IPS-15b (cell line): ENCODE data around the gene LRIG2.
"Not testable (repeated sequence)": the region's sequence is repeated elsewhere in the genome, so short reads cannot be mapped to it uniquely, and the experiment has no call there.

Experiments used
- H3K27me3 ChIP-seq: one replicate; pipeline ENCODE4 v1.6.1; 2013; ENCODE audit warnings: low read length; ENCODE audit not compliant: control insufficient read depth, insufficient read depth
- H3K36me3 ChIP-seq: one replicate; pipeline ENCODE4 v1.6.1; 2013; ENCODE audit warnings: low read length; ENCODE audit not compliant: control insufficient read depth, insufficient read depth
- H3K4me1 ChIP-seq: one replicate; pipeline ENCODE4 v1.6.1; 2013; ENCODE audit warnings: mild to moderate bottlenecking, low read length; ENCODE audit not compliant: control insufficient read depth, insufficient read depth
- H3K4me3 ChIP-seq: one replicate; pipeline ENCODE4 v1.5.1; 2013; ENCODE audit warnings: low read depth, low read length
- H3K9ac ChIP-seq: one replicate; pipeline ENCODE4 v1.6.1; 2013; ENCODE audit warnings: low read depth, mild to moderate bottlenecking, low read length
- H3K9me3 ChIP-seq: one replicate; pipeline ENCODE4 v1.6.1; 2013; ENCODE audit warnings: mild to moderate bottlenecking, low read length; ENCODE audit not compliant: control insufficient read depth, insufficient read depth

LRIG2 gene

GRCh38 chr1:113042285-113043143 lies 30.5 kb upstream of the LRIG2 start:
- H3K4me3 ChIP-seq: peak overlapping the region; percentile 14
- no peaks in the 10 kb centered on the region for H3K9me3 ChIP-seq
- peaks cover 29% of the 10 kb centered on the region for H3K4me1 ChIP-seq
- H3K9ac ChIP-seq: peak overlapping the region; percentile 18
- no peaks in the 10 kb centered on the region for H3K27me3 ChIP-seq
- H3K36me3 ChIP-seq: no peaks in the 10 kb centered on the region

DNA sequence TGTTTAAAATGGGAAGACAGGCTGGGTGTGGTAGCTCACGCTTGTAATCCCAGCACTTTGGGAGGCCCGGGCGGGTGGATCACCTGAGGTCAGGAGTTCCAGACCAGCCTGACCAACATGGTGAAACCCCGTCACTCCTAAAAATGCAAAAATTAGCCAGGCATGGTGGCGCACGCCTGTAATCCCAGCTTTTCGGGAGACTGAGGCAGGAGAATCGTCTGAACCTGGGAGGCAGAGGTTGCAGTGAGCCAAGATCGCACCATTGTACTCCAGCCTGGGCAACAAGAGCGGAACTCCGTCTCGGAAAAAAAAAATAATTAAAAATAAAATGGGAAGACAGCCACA lies 29.9 kb upstream of the LRIG2 start:
- H3K36me3 ChIP-seq, H3K27me3 ChIP-seq, H3K9me3 ChIP-seq: not testable (repeated sequence)
- Histone ChIP-seq H3K9ac (peak overlapping the region; percentile 70), H3K4me3 (peak overlapping the region; percentile 3), H3K4me1 (peaks cover 31% of the 10 kb centered on the region)

GRCh38 chr1:113046569-113046968 lies 26.4 kb upstream of the LRIG2 start:
- no peak overlapping the region for H3K9ac ChIP-seq
- no peak overlapping the region for H3K4me3 ChIP-seq
- H3K36me3 ChIP-seq: no peaks in the 10 kb centered on the region
- H3K9me3 ChIP-seq: no peaks in the 10 kb centered on the region
- peaks cover 25% of the 10 kb centered on the region for H3K4me1 ChIP-seq
- H3K27me3 ChIP-seq: no peaks in the 10 kb centered on the region

DNA sequence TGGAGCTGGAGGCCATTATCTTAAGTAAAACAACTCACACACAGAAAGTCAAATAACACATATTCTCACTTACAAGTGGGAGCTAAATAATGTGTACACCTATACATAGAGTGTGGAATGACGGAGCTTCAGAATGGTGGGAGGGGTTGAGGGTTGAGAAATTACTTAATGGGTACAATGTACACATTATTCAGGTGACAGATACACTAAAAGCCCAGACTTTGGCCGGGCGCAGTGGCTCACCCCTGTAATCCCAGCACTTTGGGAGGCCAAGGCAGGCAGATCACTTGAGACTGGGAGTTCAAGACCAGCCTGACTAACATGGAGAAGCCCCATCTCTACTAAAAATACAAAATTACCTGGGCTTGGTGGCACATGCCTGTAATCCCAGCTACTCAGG lies 24.9 kb upstream of the LRIG2 start:
- peaks cover 17% of the 10 kb centered on the region for H3K4me1 ChIP-seq
- H3K9me3 ChIP-seq: no peaks in the 10 kb centered on the region
- no peaks in the 10 kb centered on the region for H3K36me3 ChIP-seq
- no peak overlapping the region for H3K9ac ChIP-seq
- H3K27me3 ChIP-seq: no peaks in the 10 kb centered on the region
- H3K4me3 ChIP-seq: no peak overlapping the region

DNA sequence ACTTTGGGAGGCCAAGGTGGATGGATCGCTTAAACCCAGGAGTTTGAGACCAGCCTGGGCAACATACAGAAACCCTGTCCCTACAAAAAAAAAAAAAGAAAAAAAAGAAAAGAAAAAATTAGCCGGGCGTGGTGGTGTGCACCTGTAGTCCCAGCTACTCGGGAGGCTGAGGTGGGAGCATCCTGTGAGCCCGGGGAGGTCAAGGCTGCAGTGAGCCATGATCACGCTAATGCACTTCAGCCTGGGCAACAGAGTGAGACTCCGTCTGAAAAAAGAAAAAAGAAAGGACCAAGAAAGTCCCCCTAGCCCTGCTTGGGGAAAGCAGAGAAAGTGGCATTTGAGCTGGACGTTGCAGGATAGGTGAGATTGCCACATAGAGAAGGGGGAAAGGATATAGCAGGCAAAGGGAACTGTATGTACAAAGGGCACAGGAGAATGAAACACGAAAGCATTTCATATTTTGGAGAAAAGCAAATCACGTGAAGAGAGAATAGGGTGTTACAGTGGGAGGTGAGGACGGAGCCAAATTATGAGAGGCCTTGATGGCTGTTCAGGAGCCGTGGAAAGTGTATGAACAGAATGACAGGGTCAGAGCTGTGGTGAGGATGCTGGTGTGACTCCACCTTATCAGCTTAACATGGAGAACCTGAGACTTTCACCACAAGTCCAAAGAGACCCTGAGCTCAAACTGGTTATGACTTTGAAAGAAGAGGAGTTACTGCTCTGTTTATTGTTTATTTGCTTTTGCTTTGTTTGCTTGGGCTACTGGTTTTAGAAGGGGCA lies 19.5 kb upstream of the LRIG2 start:
- Histone ChIP-seq H3K4me3 (no peak overlapping the region), H3K9me3 (no peaks in the 10 kb centered on the region)

DNA sequence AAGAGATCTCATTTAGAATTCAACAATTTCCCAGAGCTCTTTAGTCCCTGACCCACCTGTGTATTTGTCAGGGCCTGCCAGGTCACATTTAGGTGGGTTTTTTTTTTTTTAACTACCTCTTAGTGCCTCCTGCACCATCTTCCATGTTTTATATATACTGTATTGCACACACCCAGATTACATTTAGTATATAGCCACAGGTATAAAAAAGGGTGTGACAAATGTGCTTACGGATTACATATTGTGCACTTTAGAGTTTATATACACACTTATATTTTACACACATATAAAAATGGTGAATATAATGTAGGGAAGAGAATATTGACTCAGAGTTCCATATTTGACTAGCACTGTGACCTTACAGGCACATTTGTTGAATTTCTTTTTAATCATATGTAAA lies 17.4 kb upstream of the LRIG2 start:
- Histone ChIP-seq H3K9ac (no peak overlapping the region), H3K4me3 (no peak overlapping the region), H3K4me1 (peaks cover 3% of the 10 kb centered on the region), H3K27me3 (no peaks in the 10 kb centered on the region), H3K36me3 (no peaks in the 10 kb centered on the region), H3K9me3 (no peaks in the 10 kb centered on the region)

More for the DNA sequence above, 19.5 kb upstream of the LRIG2 start:
- no peaks in the 10 kb centered on the region for H3K27me3 ChIP-seq
- no peaks in the 10 kb centered on the region for H3K36me3 ChIP-seq
- H3K4me1 ChIP-seq: peaks cover 3% of the 10 kb centered on the region
- H3K9ac ChIP-seq: no peak overlapping the region

DNA sequence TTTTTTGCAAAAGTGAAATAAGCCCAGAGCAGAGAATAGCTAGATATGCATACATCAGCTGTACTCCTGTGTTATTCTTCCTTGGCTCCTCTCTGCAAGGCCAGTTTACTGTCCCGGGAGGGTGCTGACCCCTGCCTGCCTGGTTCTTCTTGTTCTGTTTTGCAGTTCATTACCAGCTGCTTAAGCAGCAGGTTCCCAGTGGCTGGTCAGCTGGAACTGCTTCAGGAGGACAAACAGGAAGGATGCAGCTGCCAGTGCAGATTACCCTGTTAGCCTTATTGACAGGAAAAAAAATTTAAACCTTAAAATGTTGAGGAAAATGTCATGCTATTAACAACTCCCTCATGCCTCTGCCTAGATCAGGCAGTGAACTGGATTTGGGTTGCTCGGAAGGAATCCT lies 16.0 kb upstream of the LRIG2 start:
- no peaks in the 10 kb centered on the region for H3K27me3 ChIP-seq
- H3K9me3 ChIP-seq: no peaks in the 10 kb centered on the region
- no peaks in the 10 kb centered on the region for H3K36me3 ChIP-seq
- no peak overlapping the region for H3K4me3 ChIP-seq
- H3K9ac ChIP-seq: no peak overlapping the region
- H3K4me1 ChIP-seq: peaks cover 3% of the 10 kb centered on the region

DNA sequence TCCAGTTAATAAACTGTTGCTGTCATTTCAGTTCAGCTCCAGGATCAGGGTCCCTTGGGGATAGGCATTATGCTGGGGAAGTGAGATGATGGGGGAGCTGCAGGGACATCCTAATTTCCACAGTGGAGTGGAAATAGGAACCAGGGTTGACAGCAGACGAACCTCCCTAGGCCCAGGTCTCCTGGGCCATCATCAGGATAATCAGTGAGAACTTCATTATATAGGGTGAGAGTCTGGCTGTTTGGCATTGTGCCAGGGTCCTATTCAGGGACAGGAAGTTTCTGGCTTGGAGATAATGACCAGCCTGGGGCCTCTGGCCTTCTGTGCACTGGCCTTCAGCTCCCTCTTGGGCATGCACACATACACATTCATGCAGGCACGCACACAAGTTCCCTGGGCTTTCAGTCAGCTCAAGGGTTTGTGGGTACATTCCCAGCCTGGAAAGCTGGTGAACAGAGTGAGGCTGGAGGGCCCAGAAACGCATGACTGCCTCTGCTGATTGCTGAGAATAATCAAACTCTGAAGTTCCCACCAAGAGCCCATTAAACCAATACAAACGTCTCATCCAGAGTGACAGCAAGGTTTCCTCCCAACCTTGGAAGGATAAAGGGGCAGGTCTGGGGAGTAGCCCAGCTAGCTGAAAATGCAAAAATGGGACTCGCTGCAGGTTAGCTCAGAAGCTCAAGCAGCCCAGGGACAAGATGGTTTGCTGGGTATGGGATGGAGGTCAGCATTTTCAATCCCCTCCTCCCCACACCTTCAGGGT lies 13.9 kb upstream of the LRIG2 start:
- Histone ChIP-seq H3K4me3 (no peak overlapping the region), H3K27me3 (no peaks in the 10 kb centered on the region), H3K9ac (no peak overlapping the region), H3K36me3 (no peaks in the 10 kb centered on the region), H3K9me3 (no peaks in the 10 kb centered on the region), H3K4me1 (peaks cover 3% of the 10 kb centered on the region)

GRCh38 chr1:113063456-113063855 lies 9.5 kb upstream of the LRIG2 start:
- not testable (repeated sequence) for H3K4me1 ChIP-seq, H3K9ac ChIP-seq, H3K36me3 ChIP-seq, H3K27me3 ChIP-seq, H3K4me3 ChIP-seq, H3K9me3 ChIP-seq

GRCh38 chr1:113072141-113072756 lies 749 bp upstream of the LRIG2 start:
- Histone ChIP-seq H3K27me3 (no peaks in the 10 kb centered on the region), H3K9ac (peak overlapping the region; percentile 49), H3K4me3 (peak overlapping the region; percentile 99), H3K9me3 (no peaks in the 10 kb centered on the region), H3K4me1 (peaks cover 6% of the 10 kb centered on the region), H3K36me3 (peaks cover 6% of the 10 kb centered on the region)

DNA sequence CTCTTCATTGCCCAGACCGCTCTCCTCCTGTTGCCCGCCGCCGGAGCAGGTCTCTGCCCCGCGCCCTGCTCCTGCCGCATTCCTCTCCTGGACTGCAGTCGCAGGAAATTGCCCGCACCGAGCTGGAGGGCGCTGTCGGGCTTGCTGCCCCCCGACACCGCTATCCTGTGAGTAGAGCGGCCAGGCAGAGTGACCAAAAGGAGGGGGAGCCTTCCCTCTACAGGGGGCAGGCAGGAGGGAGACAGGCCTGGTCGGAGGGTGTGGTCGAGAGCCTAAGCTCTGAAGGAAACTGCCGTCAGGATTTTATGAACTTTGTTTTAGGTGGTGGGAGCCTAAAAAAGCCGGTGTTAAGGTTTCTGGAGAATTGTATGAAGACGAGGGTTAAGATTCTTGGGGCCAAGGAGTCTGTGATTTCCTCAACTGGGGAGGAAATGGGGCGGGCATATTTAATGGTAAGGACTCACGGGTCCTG lies 517 bp downstream of the LRIG2 start:
- H3K4me3 ChIP-seq: peak overlapping the region; percentile 99

More for the DNA sequence above, 517 bp downstream of the LRIG2 start:
- Histone ChIP-seq H3K27me3 (no peaks in the 10 kb centered on the region), H3K9me3 (no peaks in the 10 kb centered on the region), H3K36me3 (peaks cover 7% of the 10 kb centered on the region), H3K4me1 (peaks cover 6% of the 10 kb centered on the region), H3K9ac (peak overlapping the region; percentile 95)
